GM19324 (cell line): ENCODE results near the gene SMOC2.

Source experiments
- ATAC-seq: cut with Tn5 transposase; IDR thresholded peaks from one replicate; pipeline ENCODE4 v1.9.1; 2021; ENCODE audit warnings: mild to moderate bottlenecking, moderate library complexity; ENCODE audit not compliant: unreplicated experiment, low FRiP score

Gene SMOC2

GRCh38 chr6:168616816-168617765 lies 176.1 kb downstream of the SMOC2 start:
- no peak for ATAC-seq

GRCh38 chr6:168618546-168619315 lies 177.7 kb downstream of the SMOC2 start:
- ATAC-seq, result no peak

GRCh38 chr6:168619560-168620314 lies 178.8 kb downstream of the SMOC2 start:
- no peak for ATAC-seq

GRCh38 chr6:168620578-168620977 lies 179.6 kb downstream of the SMOC2 start:
- no peak for ATAC-seq

GRCh38 chr6:168623736-168624135 lies 182.8 kb downstream of the SMOC2 start:
- ATAC-seq, result no peak

GRCh38 chr6:168624540-168624939 lies 183.6 kb downstream of the SMOC2 start:
- ATAC-seq, result no peak

GRCh38 chr6:168624948-168625347 lies 184.0 kb downstream of the SMOC2 start:
- ATAC-seq, result no peak

GRCh38 chr6:168625602-168626001 lies 184.6 kb downstream of the SMOC2 start:
- ATAC-seq, result no peak

- ATAC-seq, result no peak
These were observed 185.1 kb downstream of the SMOC2 start for GRCh38 chr6:168626046-168626602.

GRCh38 chr6:168627506-168628175 lies 186.7 kb downstream of the SMOC2 start:
- ATAC-seq, result no peak

GRCh38 chr6:168628176-168628553 lies 187.2 kb downstream of the SMOC2 start:
- no peak for ATAC-seq

GRCh38 chr6:168628732-168629245 lies 187.8 kb downstream of the SMOC2 start:
- no peak for ATAC-seq

- ATAC-seq, result no peak
These were observed 190.6 kb downstream of the SMOC2 start for GRCh38 chr6:168631564-168631963.

GRCh38 chr6:168632694-168633093 lies 191.7 kb downstream of the SMOC2 start:
- ATAC-seq, result no peak

GRCh38 chr6:168634541-168635328 lies 193.8 kb downstream of the SMOC2 start:
- ATAC-seq, result no peak

- ATAC-seq, result no peak
These were observed 195.4 kb downstream of the SMOC2 start for GRCh38 chr6:168636147-168637004.

- ATAC-seq, result no peak
These were observed 196.8 kb downstream of the SMOC2 start for GRCh38 chr6:168637834-168638233.
